Sigmoid colon (tissue), 4 donors: ENCODE results near the gene XDH.

Experiments
- CTCF ChIP-seq, 4 experiments: fragments of 450-650 bp in 3 of 4; fragments of 200-600 bp in 1 of 4; IDR thresholded peaks; one replicate each; pipeline ENCODE4 v1.5.1; 2016 to 2019; ENCODE audit warnings: antibody characterized with exemption in 4 of 4, mild to moderate bottlenecking in 3 of 4, moderate library complexity in 2 of 4
- POLR2A ChIP-seq, 2 donors: fragments of 450-650 bp; IDR thresholded peaks; one replicate each; pipeline ENCODE4 v1.6.1; 2016; ENCODE audit warnings: antibody characterized with exemption in 2 of 2, mild to moderate bottlenecking in 2 of 2, moderate library complexity in 2 of 2
- POLR2AphosphoS5 ChIP-seq, 4 donors: sonication (generic); formaldehyde crosslinking; IDR thresholded peaks; one replicate each; pipeline ENCODE4 v1.6.1; 2017; ENCODE audit warnings: antibody characterized with exemption in 4 of 4

GRCh38 chr2:31365834-31366505, 48.6 kb downstream of the XDH start:
- TF ChIP-seq POLR2A (IDR thresholded peaks at IDR 0.05) (no peak), CTCF (IDR thresholded peaks at IDR 0.05) (no peak), POLR2AphosphoS5 (IDR thresholded peaks at IDR 0.05) (no peak)
